CD4-positive, alpha-beta T cell treated with Interferon gamma for 1 hour (primary cell): ENCODE results near the gene PPDPF.

Source experiments
- DNase-seq: peaks from one replicate; pipeline ENCODE4 v3.0.0-alpha.2; 2020

Gene PPDPF

DNA sequence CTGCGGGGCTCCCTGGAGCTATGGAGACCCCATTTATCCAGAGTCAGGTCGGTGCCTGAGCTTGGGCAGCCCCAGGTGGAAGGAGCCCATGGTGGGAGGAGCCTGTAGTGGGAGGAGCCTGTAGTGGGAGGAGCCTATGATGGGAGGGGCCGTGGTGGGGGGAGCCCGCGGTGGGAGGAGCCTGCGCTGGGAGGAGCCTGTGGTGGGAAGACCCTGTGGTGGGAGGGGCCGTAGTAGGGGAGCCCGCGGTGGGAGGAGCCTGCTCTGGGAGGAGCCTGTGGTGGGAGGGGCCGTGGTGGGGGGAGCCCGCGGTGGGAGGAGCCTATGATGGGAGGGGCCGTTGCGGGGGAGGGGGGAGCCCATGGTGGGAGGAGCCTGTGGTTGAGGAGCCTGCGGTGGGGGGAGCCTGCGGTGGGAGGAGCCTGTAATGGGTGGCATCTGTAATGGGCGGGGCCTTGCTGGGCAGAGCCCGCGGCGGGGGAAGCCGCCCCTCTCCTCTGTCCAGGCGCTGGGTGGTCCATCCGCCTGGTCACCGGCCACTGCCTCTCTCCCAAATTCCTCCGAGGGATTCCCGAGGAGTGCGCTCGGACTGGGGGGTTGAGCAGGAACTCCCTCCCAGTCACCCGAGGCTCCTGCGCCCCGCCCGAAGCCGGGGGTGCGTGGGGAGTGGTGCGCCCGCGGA lies 32.8 kb downstream of the PPDPF start:
- DNase-seq = peak; percentile 87

DNA sequence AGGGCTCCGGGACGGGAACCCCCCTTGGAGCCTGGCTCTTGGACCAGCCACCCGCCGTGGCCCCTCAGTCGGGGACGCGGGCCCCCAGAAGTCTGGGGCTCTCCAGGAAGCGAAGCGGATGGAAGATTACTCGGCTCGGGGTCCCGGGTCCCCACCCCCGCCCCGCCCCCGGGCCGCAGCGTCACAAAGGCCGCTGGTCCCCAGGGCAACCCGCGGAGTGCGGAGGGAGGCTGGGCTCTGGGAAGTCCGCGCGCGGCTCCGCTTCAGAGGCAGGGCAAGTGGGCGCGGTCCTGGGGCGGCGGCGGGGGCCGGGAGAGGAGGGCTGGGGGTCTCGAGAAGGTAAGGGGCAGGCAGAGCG lies 33.3 kb downstream of the PPDPF start, which contains the start of gene FNDC11:
FNDC11 (plus strand) TSS at position 227 of the 358 bp plus-strand sequence. CDS start 1,505 bp downstream, outside the sequence.
- peak; percentile 69 for DNase-seq

- DNase-seq = peak; percentile 39
These were observed 34.1 kb downstream of the PPDPF start for GRCh38 chr20:63554361-63555278.

DNA sequence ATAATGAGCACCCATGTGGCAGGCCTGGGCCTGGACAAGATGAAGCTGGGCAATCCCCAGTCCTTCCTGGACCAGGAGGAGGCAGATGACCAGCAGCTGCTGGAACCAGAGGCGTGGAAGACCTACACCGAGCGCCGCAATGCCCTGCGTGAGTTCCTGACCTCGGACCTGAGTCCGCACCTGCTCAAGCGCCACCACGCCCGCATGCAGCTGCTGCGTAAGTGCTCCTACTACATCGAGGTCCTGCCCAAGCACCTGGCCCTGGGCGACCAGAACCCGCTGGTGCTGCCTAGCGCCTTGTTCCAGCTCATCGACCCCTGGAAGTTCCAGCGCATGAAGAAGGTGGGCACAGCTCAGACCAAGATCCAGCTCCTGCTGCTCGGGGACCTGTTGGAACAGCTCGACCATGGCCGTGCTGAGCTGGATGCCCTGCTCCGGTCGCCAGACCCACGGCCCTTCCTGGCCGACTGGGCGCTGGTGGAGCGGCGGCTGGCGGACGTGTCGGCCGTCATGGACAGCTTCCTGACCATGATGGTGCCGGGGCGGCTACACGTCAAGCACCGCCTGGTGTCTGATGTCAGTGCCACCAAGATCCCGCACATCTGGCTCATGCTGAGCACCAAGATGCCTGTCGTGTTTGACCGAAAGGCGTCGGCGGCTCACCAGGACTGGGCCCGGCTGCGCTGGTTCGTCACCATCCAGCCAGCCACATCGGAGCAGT lies 35.3 kb downstream of the PPDPF start:
- no peak for DNase-seq

DNA sequence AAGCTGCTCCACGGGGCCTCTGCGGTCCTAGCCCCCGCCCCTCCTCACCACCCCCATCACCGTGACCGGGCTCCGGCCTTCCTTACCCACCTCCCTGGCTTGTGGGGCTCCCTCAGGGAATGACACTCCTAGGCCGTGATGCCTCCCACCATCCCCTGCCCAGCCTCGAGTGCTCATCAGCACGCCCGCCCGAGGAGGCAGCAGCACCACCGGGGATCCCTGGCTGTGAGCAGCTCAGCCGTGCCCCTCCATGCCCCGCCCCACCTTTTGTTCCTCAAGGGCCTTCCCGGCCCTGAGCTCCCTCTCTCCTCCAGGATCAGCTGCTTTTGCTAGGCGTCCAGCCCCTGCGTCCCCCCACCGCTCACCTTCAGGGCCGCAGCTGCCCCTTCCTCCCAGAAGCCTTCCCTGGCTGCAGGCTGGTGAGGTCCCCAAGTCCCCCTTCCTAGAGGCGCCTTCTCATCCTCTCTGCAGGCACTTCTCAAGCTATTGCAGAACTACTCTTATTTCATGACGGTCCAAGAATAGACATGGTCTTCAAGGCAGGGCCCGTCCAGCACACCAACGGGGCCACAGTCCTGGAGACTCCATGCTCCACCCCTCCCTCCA lies 36.4 kb downstream of the PPDPF start:
- no peak for DNase-seq

DNA sequence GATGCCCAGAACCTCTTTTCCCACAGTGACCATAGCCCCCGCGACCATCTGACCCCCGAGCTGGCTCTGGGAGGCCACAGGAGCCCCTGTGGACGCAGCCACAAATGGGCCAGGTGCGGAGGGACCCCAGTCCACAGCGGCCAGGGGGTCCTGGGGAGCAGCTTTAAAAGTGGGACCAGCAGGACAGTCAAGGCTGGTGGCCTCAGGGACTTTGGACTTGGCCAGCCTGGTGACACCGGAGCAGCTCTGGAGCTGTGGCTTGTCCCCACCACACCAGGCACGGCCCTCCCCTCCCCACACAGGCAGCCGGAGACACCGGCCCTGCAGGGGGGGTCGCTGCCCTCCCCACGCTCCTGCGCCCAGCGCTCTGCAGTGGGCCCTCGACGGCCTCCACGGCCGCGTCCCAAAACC lies 36.9 kb downstream of the PPDPF start:
- DNase-seq = no peak

GRCh38 chr20:63558804-63559484 lies 38.4 kb downstream of the PPDPF start:
- DNase-seq = no peak

GRCh38 chr20:63559485-63560332 lies 39.1 kb downstream of the PPDPF start:
- peak; percentile 71 for DNase-seq

DNA sequence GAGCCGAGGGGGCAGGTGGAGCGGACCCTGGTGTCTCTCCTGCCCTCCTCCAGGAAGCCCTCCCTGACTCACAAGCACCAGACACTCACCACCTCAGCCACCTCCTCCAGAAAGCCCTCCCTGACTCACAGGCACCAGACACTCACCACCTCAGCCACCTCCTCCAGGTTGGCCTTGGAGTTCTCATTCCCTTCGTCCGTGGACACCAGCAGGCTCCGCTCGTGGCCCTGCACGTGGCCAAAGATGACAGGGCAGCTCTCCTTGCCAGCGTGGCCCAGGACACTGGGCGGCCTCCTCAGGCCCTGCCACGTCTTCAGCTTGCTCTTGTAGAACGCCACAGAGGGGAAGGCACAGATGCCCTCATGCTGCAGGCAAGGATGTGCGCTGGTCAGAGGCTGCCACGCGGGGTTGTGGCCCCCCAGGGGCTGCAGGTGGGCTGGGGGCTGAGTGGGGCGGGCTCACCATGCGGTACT lies 39.8 kb downstream of the PPDPF start:
- no peak for DNase-seq

- DNase-seq = no peak
These were observed 40.5 kb downstream of the PPDPF start for GRCh38 chr20:63560856-63561609.

- DNase-seq = no peak
These were observed 41.2 kb downstream of the PPDPF start for GRCh38 chr20:63561624-63562396.

DNA sequence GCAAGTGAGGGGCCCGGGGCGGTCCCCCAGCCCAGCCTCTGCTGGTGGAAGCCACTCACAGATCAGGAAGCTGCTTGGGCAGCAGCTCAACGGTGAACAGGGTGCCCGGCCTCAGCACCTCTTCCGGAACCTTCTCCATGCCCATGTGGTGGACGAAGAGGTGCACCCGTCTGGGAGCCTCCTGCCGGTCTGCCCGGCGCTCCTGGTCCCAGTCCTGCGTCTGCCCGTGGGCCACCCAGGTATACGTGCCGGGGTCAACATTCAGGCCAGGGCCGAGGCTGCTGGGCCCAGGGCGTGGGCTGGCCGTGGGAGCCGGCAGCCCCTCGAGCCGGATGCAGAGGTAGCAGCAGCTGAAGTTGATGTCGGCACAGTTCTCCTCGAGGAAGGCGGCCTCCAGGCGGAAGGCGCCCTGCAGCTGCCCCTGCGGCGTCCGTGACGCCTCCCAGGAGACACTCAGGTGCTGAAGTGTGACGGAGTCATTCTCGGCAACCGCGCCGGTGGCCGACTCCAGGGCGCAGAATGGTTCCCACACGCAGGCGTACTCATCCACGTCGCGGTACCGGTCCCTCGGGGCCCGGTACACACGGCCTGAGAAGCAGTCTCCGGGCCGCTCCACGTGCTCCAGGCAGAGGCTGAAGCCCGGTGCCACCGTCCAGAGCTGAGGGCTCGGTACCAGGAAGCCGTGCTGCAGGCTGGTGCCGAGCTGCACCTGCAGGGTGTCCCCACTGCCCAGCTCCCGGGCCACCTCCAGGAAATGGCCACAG lies 42.1 kb downstream of the PPDPF start:
- DNase-seq = no peak

DNA sequence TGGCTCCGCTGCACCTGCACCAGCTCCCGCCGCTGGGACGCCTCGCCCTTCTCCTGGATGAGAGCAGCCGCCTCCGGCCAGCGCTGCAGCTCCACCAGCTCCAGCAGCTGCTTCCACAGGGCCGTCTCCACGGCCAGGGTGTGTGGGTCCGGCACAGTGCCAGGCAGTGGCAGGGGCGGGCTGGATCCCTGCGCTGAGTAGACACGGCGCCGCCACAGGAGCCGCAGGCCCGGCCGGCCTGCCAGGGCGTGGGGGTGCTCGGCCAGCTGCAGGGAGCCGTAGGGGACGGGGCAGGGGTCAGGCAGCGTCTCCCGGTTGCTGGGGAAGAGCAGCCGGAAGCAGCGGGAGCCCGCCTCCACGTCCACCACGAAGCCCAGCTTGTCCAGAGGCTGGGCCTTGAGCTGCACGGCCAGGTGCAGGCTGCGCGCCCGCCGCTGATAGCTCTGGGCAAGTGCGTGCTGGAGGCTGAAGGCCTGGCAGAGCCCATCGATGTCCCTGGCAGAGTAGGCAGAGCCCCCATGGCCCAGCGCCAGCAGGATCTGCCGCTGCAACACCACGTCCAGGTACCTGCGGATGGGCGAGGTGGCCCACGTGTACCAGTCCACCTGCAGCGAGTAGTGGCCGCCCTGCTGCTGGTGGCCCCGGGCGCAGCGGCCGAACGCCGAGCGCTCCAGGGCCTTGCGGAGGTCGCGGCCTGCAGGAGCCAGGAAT lies 42.8 kb downstream of the PPDPF start:
- no peak for DNase-seq

GRCh38 chr20:63564036-63564810 lies 43.7 kb downstream of the PPDPF start:
- DNase-seq = no peak

GRCh38 chr20:63565021-63565698 lies 44.6 kb downstream of the PPDPF start:
- no peak for DNase-seq

GRCh38 chr20:63565699-63566335 lies 45.3 kb downstream of the PPDPF start:
- DNase-seq = no peak
